Measurements from ENCODE around the gene NRG3. TPM values are rescaled to one million over a fixed set of nuclear protein-coding genes. Genes with fewer than 3 reads are reported as not detected.

NRG3 gene
- total and polyA plus RNA-seq, 2 of the 8 experiments (the other 6 are each of a cell fraction or from before 2014, with no cell fraction given) = 4.2 to 5.0 TPM

DNA sequence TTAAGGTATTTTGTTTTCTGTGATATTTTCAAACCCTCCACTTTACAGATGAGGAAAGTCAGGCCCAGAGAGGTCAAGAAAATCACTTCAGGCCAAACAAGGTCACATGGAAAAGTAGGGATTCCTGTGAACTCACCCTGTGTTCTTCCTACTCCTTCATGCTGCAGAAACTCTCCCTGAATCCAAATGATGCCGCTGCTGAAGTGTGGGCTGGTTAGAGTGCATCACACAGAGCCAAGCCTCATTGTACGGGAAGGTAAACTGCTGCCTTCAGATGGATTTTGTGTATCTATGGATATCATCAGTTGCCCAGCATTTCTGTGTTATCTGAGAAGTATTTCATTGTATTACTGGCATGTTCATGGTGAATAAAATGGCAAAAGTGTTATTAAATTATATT is 75.4 kb downstream of the NRG3 start (continued):
- no peak for TF ChIP-seq NRF1 (IDR thresholded peaks at IDR 0.05; ENCODE audit: low read depth, low read length)
- TF ChIP-seq, protein P1, sequence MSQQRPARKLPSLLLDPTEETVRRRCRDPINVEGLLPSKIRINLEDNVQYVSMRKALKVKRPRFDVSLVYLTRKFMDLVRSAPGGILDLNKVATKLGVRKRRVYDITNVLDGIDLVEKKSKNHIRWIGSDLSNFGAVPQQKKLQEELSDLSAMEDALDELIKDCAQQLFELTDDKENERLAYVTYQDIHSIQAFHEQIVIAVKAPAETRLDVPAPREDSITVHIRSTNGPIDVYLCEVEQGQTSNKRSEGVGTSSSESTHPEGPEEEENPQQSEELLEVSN (IDR thresholded peaks at IDR 0.05) = no peak
